ENCODE data around the gene HHATL.

GRCh38 chr3:42736531-42736930, 33.9 kb upstream of the HHATL start:
- TF ChIP-seq CTCF (IDR thresholded peaks at IDR 0.05) (no peak), POLR2A (IDR thresholded peaks at IDR 0.05) (no peak)

All from uterus (tissue), 2 donors.